Ureter (tissue), 1 donor: ENCODE results near the gene PTPN13. TPM values are rescaled to one million over a fixed set of nuclear protein-coding genes. Genes with fewer than 3 reads are reported as not detected.

Experiments used
- DNase-seq: peaks from one replicate; pipeline ENCODE4 v3.0.0-alpha.2; 2020; ENCODE audit warnings: low spot score
- total RNA-seq: library from RNA; stranded (reverse); gene quantifications from one replicate; pipeline ENCODE4 v1.2.4, GENCODE V29; 2023
- donor health status: DM: yes; HTN: yes; CAD: no.

The PTPN13 gene
- total RNA-seq, 1 donor from 2014 or later: 158 TPM

DNA sequence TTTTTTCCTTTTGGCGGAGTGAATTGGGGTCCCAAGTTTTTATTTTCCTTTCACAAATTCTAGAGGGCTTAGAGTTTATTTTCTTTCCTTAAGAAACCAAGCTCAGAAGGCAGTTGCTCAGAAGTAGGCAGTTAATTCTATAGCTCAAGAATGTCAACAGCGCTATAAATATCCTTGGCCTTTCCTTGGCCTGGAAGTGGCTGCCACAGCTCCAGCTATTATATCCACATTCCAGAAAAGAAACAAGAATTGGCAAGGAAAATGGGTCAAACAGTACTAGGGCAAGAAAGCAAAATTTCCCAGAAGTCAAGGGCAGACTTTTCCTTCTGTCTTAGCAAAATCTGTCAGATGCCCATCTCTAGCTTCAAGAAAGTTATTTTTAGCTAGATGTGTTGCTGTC is 224.1 kb downstream of the PTPN13 start:
- no peak for DNase-seq

DNA sequence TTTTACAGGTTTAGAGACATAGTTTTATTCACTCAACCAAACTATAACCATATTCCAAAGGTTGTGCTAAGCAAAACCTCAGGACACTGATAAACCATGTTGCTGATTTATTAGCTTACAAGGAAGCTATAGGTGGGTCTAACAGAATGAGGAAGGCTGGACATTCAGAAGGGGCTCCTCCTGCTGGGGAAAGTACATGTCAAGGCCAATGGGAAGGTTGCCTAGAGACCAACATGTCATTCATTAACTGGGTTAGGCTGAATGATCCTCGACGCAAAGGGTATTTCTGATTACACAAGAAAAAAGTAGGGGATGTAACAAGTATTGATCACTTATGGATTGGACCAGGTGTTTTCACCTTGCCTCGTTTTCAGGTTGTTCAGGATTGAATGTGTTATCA is 224.7 kb downstream of the PTPN13 start:
- DNase-seq: no peak

DNA sequence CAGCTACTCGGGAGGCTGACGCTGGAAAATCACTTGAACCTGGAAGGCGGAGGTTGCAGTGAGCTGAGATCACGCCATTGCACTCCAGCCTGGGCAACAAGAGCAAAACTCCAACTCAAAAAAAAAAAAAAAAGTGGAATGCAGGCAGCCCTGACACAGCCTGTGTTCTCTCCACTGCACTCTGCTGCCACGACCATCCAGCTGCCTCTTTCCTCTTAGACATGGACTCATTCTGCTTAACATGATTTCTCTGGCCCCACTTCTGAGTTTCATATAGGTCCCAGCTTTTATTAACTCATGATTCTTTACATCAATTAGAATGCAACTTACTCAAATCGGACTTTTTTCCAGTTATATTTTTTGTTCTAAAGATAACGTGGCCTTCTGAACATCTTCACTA is 225.4 kb downstream of the PTPN13 start:
- no peak for DNase-seq

GRCh38 chr4:86821151-86821550 is 227.0 kb downstream of the PTPN13 start:
- DNase-seq: no peak

- DNase-seq: no peak
Measured at GRCh38 chr4:86822136-86822535, 228.0 kb downstream of the PTPN13 start.

DNA sequence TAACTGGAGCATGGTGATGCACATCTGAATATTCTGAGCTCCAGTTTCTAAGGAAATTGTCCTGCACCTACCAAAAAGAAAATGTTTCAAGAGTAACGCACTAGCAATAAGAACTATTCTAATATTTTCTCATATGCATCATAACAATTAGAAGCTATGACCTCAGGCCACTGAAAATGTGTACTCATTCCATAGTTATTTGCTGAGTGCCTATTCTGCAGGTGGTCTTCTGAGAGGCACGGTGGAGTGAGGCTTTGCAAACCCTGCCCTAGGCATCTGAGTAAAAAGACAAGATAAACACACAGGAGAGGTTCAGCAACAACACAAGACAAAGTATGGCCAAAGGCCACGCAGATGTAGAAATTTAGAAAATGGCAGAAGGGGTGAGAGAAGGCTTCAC is 231.4 kb downstream of the PTPN13 start:
- DNase-seq: no peak

- DNase-seq: no peak
Measured at GRCh38 chr4:86831262-86832130, 237.4 kb downstream of the PTPN13 start.

GRCh38 chr4:86833615-86834014 is 239.5 kb downstream of the PTPN13 start:
- DNase-seq: no peak

GRCh38 chr4:86834901-86835300 is 240.8 kb downstream of the PTPN13 start:
- DNase-seq: no peak

GRCh38 chr4:86835677-86836076 is 241.6 kb downstream of the PTPN13 start:
- DNase-seq: no peak

- no peak for DNase-seq
Measured at GRCh38 chr4:86837691-86838503, 243.8 kb downstream of the PTPN13 start.

DNA sequence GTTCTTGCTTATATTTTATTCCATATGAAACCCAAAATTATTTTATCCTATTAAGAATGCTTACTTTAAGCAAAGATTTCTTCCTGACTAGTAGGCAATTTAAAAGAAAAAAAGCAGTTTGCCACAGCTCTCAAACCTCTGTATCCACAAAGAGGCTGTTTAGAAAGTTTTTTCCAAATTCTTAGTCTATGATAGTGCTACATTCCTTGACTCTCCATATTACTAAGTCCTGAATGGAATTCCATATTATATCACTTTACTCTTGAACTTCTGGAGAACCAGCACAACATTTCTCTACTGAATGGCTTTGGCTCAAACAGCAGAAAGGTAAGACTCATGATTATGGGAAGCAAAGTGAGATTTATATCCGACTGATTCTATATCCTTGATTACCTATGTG is 246.7 kb downstream of the PTPN13 start:
- no peak for DNase-seq

GRCh38 chr4:86841309-86841708 is 247.2 kb downstream of the PTPN13 start:
- DNase-seq: no peak

DNA sequence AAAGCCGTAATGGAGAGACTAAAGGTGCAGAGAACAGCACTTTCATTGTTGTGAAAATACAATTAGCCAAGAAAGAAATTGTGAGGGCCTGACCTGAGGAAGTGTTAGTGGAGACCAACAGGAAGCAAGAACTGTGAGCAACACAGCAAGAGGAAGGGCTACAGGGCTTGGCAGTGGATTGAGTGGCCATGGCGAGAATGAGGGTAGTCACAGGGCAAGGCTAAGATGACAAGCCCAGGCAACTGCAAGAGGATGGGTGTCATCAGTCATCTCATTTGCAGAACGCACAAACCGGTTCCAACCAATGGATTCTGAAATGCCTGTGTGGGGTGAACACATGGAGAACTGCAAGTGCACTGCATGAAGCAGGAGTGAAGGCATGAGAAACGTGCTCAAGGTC is 251.5 kb downstream of the PTPN13 start:
- DNase-seq: peak; percentile 57

DNA sequence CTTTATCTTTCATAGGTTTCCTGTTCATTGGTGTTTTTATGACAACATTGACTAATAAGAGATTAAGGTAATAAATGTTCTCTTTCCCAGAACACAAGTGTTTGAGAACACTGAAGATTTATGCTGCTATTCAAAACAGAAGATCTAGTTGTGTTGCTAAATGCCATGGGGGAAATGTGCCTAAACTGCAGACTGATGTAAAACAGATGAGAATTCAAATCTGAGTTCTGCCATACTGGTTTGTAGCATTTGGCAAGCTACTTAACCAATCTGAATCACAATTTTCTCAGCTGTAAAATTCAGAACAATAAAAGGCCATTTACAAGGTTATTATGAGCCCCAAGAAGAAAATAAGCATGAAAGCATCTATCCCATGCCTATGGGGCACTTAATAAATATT is 252.8 kb downstream of the PTPN13 start:
- DNase-seq: no peak

- DNase-seq: no peak
Measured at GRCh38 chr4:86847571-86847970, 253.5 kb downstream of the PTPN13 start.

GRCh38 chr4:86848136-86848535 is 254.0 kb downstream of the PTPN13 start:
- DNase-seq: no peak

DNA sequence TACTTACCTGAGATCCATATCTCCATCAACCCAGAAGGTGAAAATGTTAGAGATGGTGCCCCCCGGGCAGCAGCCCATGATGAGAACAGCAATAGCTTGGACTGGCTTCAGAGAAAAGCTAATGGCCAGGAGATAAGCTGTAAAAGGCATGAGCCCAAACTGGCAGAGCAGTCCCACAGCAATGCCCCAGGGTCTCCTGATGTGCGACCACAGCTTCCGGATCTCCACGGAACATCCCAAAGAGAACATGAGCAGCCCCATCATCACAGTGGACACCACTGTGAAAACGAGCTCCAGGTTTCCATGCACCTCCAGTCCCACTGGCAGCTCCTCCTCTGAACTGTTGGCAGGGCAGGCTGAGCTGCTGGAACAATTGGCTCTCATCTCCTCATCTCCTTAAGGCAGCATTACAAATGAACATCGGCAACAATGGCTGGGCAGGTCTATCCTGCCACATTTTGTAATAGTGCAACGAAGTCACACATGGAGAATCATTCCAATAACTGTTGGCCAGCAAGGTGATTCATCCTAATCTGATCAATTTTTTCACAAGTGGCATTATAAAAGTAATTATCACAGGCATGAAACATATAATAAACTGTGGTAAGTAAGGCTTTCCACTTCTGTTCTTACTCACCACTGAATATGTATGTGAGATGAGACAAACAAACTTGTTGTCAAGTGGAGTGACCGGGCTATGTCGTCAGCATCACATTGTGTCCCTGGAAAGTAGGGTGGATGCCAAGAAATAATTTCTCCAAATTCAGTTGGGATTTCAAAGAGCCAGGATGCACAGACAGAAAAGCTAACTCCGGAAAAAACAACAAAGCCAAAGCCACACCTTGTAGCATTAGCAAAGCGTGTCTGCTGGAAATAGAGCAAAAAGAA is 254.9 kb downstream of the PTPN13 start, which contains the start of gene SLC10A6:
Gene SLC10A6, minus strand, starts transcription at position 653 of the 888 bp plus-strand sequence. Its CDS starts 269 bp downstream, at position 384.
- DNase-seq: no peak

GRCh38 chr4:86853209-86853608 is 259.1 kb downstream of the PTPN13 start:
- no peak for DNase-seq

DNA sequence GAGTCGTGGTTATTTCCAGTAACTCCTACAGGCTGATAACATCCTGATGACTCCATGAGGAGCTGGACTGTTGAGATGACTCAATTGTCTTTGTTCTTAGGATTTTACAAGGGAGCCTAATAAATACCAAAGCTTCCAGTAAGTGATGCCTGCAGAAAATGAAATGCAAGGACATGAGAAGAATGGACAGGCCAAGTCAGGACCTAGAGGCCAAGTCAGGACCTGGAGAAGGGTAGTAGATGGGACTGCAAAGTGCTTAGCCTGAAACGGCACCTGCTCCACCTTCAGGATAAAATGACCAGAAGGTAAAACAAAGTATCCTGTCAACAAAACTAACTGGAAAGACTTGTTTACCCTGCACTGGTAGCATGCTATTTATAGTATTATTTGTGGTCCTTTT is 261.5 kb downstream of the PTPN13 start:
- DNase-seq: no peak

DNA sequence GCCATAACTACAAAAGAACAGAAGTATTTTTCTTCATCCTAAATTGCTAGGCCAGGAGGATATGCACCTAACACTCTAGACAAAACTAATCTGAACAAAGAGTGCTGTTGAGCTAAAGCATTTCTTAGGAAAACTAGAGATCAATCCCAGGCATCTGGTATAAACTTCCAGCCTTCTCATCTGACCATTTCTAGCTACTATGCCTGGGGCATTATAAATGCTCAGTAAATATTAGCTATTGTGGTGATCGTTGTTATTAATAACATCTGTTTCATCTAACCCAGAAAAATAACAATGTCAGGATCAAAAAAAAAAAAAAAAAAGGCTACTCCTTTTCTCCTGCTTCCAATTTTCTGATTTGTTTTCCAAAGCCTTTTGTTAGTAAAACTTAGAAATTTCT is 262.8 kb downstream of the PTPN13 start:
- DNase-seq: no peak
